HL-60 (cell line): ENCODE data around the gene AKAP11.
A peak's percentile ranks its signal among the peaks of the same experiment; 100 is the strongest.

Source experiments
- DNase-seq, 2 experiments: peaks; one replicate each; pipeline ENCODE4 v3.0.0-alpha.2; 2010 to 2020; ENCODE audit warnings: low read depth in 1 of 2, low spot score in 1 of 2
- H3K27ac ChIP-seq: fragments of 250-450 bp; sonication (Bioruptor Pico); replicated peaks from 2 replicates; pipeline ENCODE4 v1.5.1; 2020; ENCODE audit warnings: mild to moderate bottlenecking, moderate library complexity
- H3K27me3 ChIP-seq: fragments of 250-450 bp; sonication (Bioruptor Pico); 2 replicates; pipeline ENCODE4 v1.5.1; 2021; ENCODE audit warnings: mild to moderate bottlenecking, moderate library complexity; ENCODE audit not compliant: insufficient read depth, poor library complexity, severe bottlenecking
- H3K4me3 ChIP-seq: replicated peaks from 2 replicates; pipeline ENCODE4 v1.5.1; 2011; ENCODE audit warnings: mild to moderate bottlenecking, control low read depth, low read length; ENCODE audit not compliant: insufficient read depth
- CTCF ChIP-seq: IDR thresholded peaks from one replicate; pipeline ENCODE4 v1.5.1; 2011; ENCODE audit warnings: low read length, control low read depth, inconsistent platforms; ENCODE audit not compliant: insufficient read depth
- GABPA ChIP-seq: IDR thresholded peaks from 2 replicates; pipeline ENCODE4 v1.6.1; 2012; ENCODE audit warnings: low read depth
- POLR2AphosphoS5 ChIP-seq: IDR thresholded peaks from 2 replicates; pipeline ENCODE4 v1.6.1; 2012; ENCODE audit warnings: low read depth
- REST ChIP-seq: IDR thresholded peaks from 2 replicates; pipeline ENCODE4 v1.6.1; 2012; ENCODE audit warnings: low read depth; ENCODE audit not compliant: insufficient replicate concordance
- SPI1 ChIP-seq: IDR thresholded peaks from 2 replicates; pipeline ENCODE4 v1.6.1; 2012; ENCODE audit warnings: low read depth, mild to moderate bottlenecking, borderline replicate concordance

Gene AKAP11

GRCh38 chr13:42272804-42273175 is 838 bp downstream of the AKAP11 start:
- Histone ChIP-seq H3K27ac (peak overlapping the region; percentile 85), H3K4me3 (peak overlapping the region; percentile 74), H3K27me3 (no peaks in the 10 kb centered on the region)
- no peak for TF ChIP-seq SPI1
- no peak for TF ChIP-seq POLR2AphosphoS5
- no peak for TF ChIP-seq CTCF
- TF ChIP-seq GABPA, result no peak
- TF ChIP-seq REST, result no peak
- DNase-seq, result no peak

GRCh38 chr13:42274386-42275097 is 2.6 kb downstream of the AKAP11 start:
- H3K27me3 ChIP-seq, result no peaks in the 10 kb centered on the region
- H3K4me3 ChIP-seq, result no peak overlapping the region
- H3K27ac ChIP-seq, result no peak overlapping the region
- DNase-seq, result no peak
- TF ChIP-seq GABPA (no peak), POLR2AphosphoS5 (no peak), CTCF (no peak), SPI1 (no peak), REST (no peak)

- peak in 1 of 2 experiments; percentile 61 for DNase-seq
- Histone ChIP-seq H3K4me3 (no peak overlapping the region), H3K27me3 (no peaks in the 10 kb centered on the region), H3K27ac (no peak overlapping the region)
- TF ChIP-seq CTCF (no peak), GABPA (no peak), REST (no peak), SPI1 (peak; percentile 94)
Observed at GRCh38 chr13:42275098-42275471, 3.1 kb downstream of the AKAP11 start.
